H9 (cell line): Measurements from ENCODE around the gene TCF7L2. TPM values are rescaled to one million over a fixed set of nuclear protein-coding genes. Genes with fewer than 3 reads are reported as not detected.

Experiments used
- DNase-seq: peaks from one replicate; pipeline ENCODE4 v3.0.0-alpha.2; 2017
- H2AFZ ChIP-seq: one replicate; pipeline ENCODE4 v1.6.1; 2013; ENCODE audit warnings: mild to moderate bottlenecking, low read length, control low read depth, moderate library complexity
- H2AK5ac ChIP-seq: 2 replicates; pipeline ENCODE4 v1.6.1; 2013; ENCODE audit warnings: low read length, control low read depth, mixed read lengths; ENCODE audit not compliant: insufficient read length
- H2BK120ac ChIP-seq: one replicate; pipeline ENCODE4 v1.6.1; 2013; ENCODE audit warnings: low read depth, mild to moderate bottlenecking, low read length, control low read depth, inconsistent platforms; ENCODE audit not compliant: poor library complexity, severe bottlenecking
- H2BK12ac ChIP-seq: 2 replicates; pipeline ENCODE4 v1.6.1; 2013; ENCODE audit warnings: low read length, control low read depth, mixed read lengths, low read depth; ENCODE audit not compliant: insufficient read length
- H2BK15ac ChIP-seq: 2 replicates; pipeline ENCODE4 v1.6.1; 2013; ENCODE audit warnings: low read depth, low read length, control low read depth
- H2BK20ac ChIP-seq: one replicate; pipeline ENCODE4 v1.6.1; 2013; ENCODE audit warnings: low read depth, mild to moderate bottlenecking, low read length, control low read depth, inconsistent platforms; ENCODE audit not compliant: poor library complexity, severe bottlenecking
- H2BK5ac ChIP-seq: 2 replicates; pipeline ENCODE4 v1.6.1; 2013; ENCODE audit warnings: low read length, control low read depth, mixed read lengths; ENCODE audit not compliant: insufficient read length
- H3K14ac ChIP-seq: 2 replicates; pipeline ENCODE4 v1.6.1; 2013; ENCODE audit warnings: low read length, control low read depth; ENCODE audit not compliant: insufficient read depth
- H3K18ac ChIP-seq: 2 replicates; pipeline ENCODE4 v1.6.1; 2013; ENCODE audit warnings: low read depth, mild to moderate bottlenecking, mixed read lengths, low read length, control low read depth; ENCODE audit not compliant: insufficient read length
- H3K23ac ChIP-seq: 2 replicates; pipeline ENCODE4 v1.6.1; 2013; ENCODE audit warnings: low read length, control low read depth, mixed read lengths, low read depth; ENCODE audit not compliant: insufficient read length
- H3K23me2 ChIP-seq: 2 replicates; pipeline ENCODE4 v1.6.1; 2013; ENCODE audit warnings: low read depth, mild to moderate bottlenecking, mixed read lengths, low read length, control low read depth; ENCODE audit not compliant: insufficient read length, poor library complexity, severe bottlenecking
- H3K27ac ChIP-seq: 2 replicates; pipeline ENCODE4 v1.5.1; 2013; ENCODE audit warnings: low read length, control low read depth, mixed read lengths, low read depth; ENCODE audit not compliant: insufficient read length
- H3K27me3 ChIP-seq: 2 replicates; pipeline ENCODE4 v1.6.1; 2013; ENCODE audit warnings: low read length, control low read depth, inconsistent platforms; ENCODE audit not compliant: insufficient read depth
- H3K4ac ChIP-seq: 2 replicates; pipeline ENCODE4 v1.6.1; 2013; ENCODE audit warnings: low read depth, mild to moderate bottlenecking, control low read depth, inconsistent platforms, low read length, moderate library complexity
- H3K4me1 ChIP-seq: 2 replicates; pipeline ENCODE4 v1.6.1; 2013; ENCODE audit warnings: low read length, control low read depth, inconsistent platforms; ENCODE audit not compliant: insufficient read depth
- H3K4me2 ChIP-seq: 2 replicates; pipeline ENCODE4 v1.6.1; 2013; ENCODE audit warnings: low read length, control low read depth, mixed read lengths; ENCODE audit not compliant: insufficient read length, insufficient read depth
- H3K56ac ChIP-seq: 2 replicates; pipeline ENCODE4 v1.6.1; 2013; ENCODE audit warnings: low read depth, mild to moderate bottlenecking, mixed read lengths, low read length, control low read depth; ENCODE audit not compliant: insufficient read length
- H3K79me1 ChIP-seq: 2 replicates; pipeline ENCODE4 v1.6.1; 2013; ENCODE audit warnings: low read depth, mild to moderate bottlenecking, moderate library complexity, low read length, control low read depth, inconsistent platforms; ENCODE audit not compliant: insufficient read depth, poor library complexity, severe bottlenecking
- H3K79me2 ChIP-seq: 2 replicates; pipeline ENCODE4 v1.6.1; 2013; ENCODE audit warnings: low read length, control low read depth, inconsistent platforms; ENCODE audit not compliant: insufficient read depth
- H3K9ac ChIP-seq: 2 replicates; pipeline ENCODE4 v1.6.1; 2013; ENCODE audit warnings: low read length, control low read depth, mixed read lengths; ENCODE audit not compliant: insufficient read length; ENCODE audit errors: extremely low read depth
- H3K9me3 ChIP-seq: one replicate; pipeline ENCODE4 v1.6.1; 2013; ENCODE audit warnings: low read depth, low read length, inconsistent platforms; ENCODE audit not compliant: control insufficient read depth
- H3T11ph ChIP-seq: one replicate; pipeline ENCODE4 v1.6.1; 2013; ENCODE audit warnings: mild to moderate bottlenecking, low read length, control low read depth, inconsistent platforms
- H4K20me1 ChIP-seq: one replicate; pipeline ENCODE4 v1.6.1; 2013; ENCODE audit not compliant: control insufficient read depth, insufficient read length, insufficient read depth
- H4K5ac ChIP-seq: 2 replicates; pipeline ENCODE4 v1.6.1; 2013; ENCODE audit warnings: low read depth, mild to moderate bottlenecking, mixed read lengths, low read length, control low read depth; ENCODE audit not compliant: insufficient read length
- H4K8ac ChIP-seq: replicated peaks from 2 replicates; pipeline ENCODE4 v1.6.1; 2013; ENCODE audit warnings: low read length, control low read depth, mixed read lengths, low read depth; ENCODE audit not compliant: insufficient read length
- H4K91ac ChIP-seq: 2 replicates; pipeline ENCODE4 v1.6.1; 2013; ENCODE audit warnings: low read depth, mild to moderate bottlenecking, moderate library complexity, mixed read lengths, low read length, control low read depth; ENCODE audit not compliant: insufficient read length
- H3K27ac Mint-ChIP-seq, 3 experiments: 2 replicates in 2 of 3; 3 replicates in 1 of 3; pipeline ENCODE4 v1.8.0; 2020 to 2021; ENCODE audit warnings: mixed read lengths in 3 of 3, mild to moderate bottlenecking in 1 of 3, moderate library complexity in 1 of 3
- H3K27me3 Mint-ChIP-seq: 2 replicates; pipeline ENCODE4 v1.8.0; 2021; ENCODE audit warnings: low read depth, mild to moderate bottlenecking, moderate library complexity, mixed read lengths
- H3K36me3 Mint-ChIP-seq, 3 experiments: 2 replicates in 2 of 3; 3 replicates in 1 of 3; pipeline ENCODE4 v1.8.0; 2020 to 2021; ENCODE audit warnings: low read depth in 3 of 3, mixed read lengths in 3 of 3; ENCODE audit not compliant: insufficient read depth in 1 of 3
- H3K4me1 Mint-ChIP-seq, 2 experiments: 2 replicates each; pipeline ENCODE4 v1.8.0; 2020; ENCODE audit warnings: mixed read lengths in 2 of 2
- H3K4me3 Mint-ChIP-seq, 2 experiments: 2 replicates in 1 of 2; 3 replicates in 1 of 2; pipeline ENCODE4 v1.8.0; 2020 to 2021; ENCODE audit warnings: mild to moderate bottlenecking in 2 of 2, mixed read lengths in 2 of 2, moderate library complexity in 1 of 2
- H3K9me3 Mint-ChIP-seq, 2 experiments: 2 replicates in 1 of 2; 3 replicates in 1 of 2; pipeline ENCODE4 v1.8.0; 2020; ENCODE audit warnings: mild to moderate bottlenecking in 2 of 2, mixed read lengths in 2 of 2, moderate library complexity in 1 of 2
- WGBS: extraction: QIAGEN DNeasy Blood & Tissue Kit; methylation state at CpG from one replicate; pipeline ENCODE4 v1.1.7; 2013; ENCODE audit warnings: missing lambda C conversion rate, low lambda C conversion rate, mixed read lengths; ENCODE audit not compliant: insufficient read length; ENCODE audit errors: extremely low coverage; 5-methylcytosine and 5-hydroxymethylcytosine counted together
- total RNA-seq: library from RNA; stranded (reverse); gene quantifications from 2 replicates; pipeline ENCODE4 v1.2.1, GENCODE V29; 2021
- TF ChIP-seq, protein P1 (sequence below): fragments of 200-600 bp; sonication (generic); conservative IDR thresholded peaks from 3 replicates; pipeline ENCODE4 v1.8.0; 2021; ENCODE audit warnings: antibody characterized with exemption, mild to moderate bottlenecking

TCF7L2 gene
- total RNA-seq, 1 experiment from 2014 or later = 71.1 TPM

DNA sequence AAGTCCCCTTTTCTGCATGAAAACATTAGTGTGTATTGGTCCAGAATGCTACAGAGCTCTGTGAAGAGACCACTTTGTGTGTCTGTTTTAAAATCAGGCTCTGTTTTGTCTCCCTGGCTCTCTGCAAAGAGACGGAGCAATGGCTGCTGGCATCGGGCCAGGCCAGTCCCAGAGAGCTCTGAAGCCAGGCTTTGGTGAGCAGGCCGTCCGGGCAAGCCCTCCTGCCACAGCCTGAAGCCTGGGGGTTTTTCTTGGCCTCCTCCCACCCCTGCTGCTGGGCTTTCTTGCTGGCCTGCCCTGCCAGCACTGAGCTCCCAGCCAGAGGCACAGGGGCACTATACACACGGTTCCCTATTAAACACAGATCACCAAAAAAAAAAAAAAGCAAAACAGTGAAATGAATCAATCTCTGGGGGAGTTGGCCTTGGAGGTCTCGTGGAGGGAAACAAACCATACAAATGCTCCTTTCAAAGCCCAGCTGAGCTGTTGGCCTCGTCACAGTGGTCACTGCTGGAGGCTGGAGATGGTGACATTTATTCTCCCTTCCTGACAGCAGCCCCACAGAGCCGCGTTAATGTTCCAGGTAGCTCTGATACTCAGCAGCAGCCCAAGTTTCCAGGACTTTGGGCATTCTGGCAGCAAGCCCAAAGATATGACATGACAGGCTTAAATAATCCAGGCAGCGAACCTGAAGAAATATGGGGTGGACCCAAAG is 237.2 kb downstream of the TCF7L2 start:
- H3T11ph ChIP-seq = no peak overlapping the region
- no peaks in the 10 kb centered on the region for H3K79me2 ChIP-seq
- Mint-ChIP-seq H3K27ac (no peak overlapping the region; a peak in 1 of 7 replicates), H3K4me3 (no peak overlapping the region), H3K27me3 (peaks cover 3% of the 10 kb centered on the region), H3K36me3 (no peaks in the 10 kb centered on the region; a peak in 1 of 7 replicates), H3K4me1 (no peaks in the 10 kb centered on the region; a peak in 1 of 4 replicates), H3K9me3 (no peaks in the 10 kb centered on the region)
- no peak overlapping the region for H2BK120ac ChIP-seq
- no peaks in the 10 kb centered on the region for H3K79me1 ChIP-seq
- H2BK20ac ChIP-seq = no peak overlapping the region
- H3K27me3 ChIP-seq = no peaks in the 10 kb centered on the region
- H3K9me3 ChIP-seq = no peaks in the 10 kb centered on the region
- H3K56ac ChIP-seq = no peak overlapping the region
- WGBS = no CpG with 5 or more reads among the region's 10 CpGs
- no peak overlapping the region for H3K23ac ChIP-seq
- H3K23me2 ChIP-seq = no peaks in the 10 kb centered on the region
- no peak overlapping the region for H3K18ac ChIP-seq
- H2BK12ac ChIP-seq = no peak overlapping the region
- no peaks in the 10 kb centered on the region for H3K4me1 ChIP-seq
- H3K14ac ChIP-seq = no peak overlapping the region
- DNase-seq = no peak
- peaks cover 4% of the 10 kb centered on the region for H4K20me1 ChIP-seq
- H4K91ac ChIP-seq = no peak overlapping the region
- no peak overlapping the region for H2BK5ac ChIP-seq
- no peak overlapping the region for H4K8ac ChIP-seq
- H2BK15ac ChIP-seq = no peak overlapping the region
- H3K4ac ChIP-seq = no peak overlapping the region
- no peak overlapping the region for H3K27ac ChIP-seq
- TF ChIP-seq, protein P1, sequence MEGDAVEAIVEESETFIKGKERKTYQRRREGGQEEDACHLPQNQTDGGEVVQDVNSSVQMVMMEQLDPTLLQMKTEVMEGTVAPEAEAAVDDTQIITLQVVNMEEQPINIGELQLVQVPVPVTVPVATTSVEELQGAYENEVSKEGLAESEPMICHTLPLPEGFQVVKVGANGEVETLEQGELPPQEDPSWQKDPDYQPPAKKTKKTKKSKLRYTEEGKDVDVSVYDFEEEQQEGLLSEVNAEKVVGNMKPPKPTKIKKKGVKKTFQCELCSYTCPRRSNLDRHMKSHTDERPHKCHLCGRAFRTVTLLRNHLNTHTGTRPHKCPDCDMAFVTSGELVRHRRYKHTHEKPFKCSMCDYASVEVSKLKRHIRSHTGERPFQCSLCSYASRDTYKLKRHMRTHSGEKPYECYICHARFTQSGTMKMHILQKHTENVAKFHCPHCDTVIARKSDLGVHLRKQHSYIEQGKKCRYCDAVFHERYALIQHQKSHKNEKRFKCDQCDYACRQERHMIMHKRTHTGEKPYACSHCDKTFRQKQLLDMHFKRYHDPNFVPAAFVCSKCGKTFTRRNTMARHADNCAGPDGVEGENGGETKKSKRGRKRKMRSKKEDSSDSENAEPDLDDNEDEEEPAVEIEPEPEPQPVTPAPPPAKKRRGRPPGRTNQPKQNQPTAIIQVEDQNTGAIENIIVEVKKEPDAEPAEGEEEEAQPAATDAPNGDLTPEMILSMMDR = no peak
- H4K5ac ChIP-seq = no peak overlapping the region
- H3K4me2 ChIP-seq = no peak overlapping the region
- no peak overlapping the region for H3K9ac ChIP-seq
- no peak overlapping the region for H2AK5ac ChIP-seq
- H2AFZ ChIP-seq = no peak overlapping the region
